Measurements from ENCODE around the gene TRAF2. TPM values are rescaled to one million over a fixed set of nuclear protein-coding genes. Genes with fewer than 3 reads are reported as not detected.
"Not testable (repeated sequence)": the region's sequence is repeated elsewhere in the genome, so short reads cannot be mapped to it uniquely, and the experiment has no call there.

The TRAF2 gene
- polyA plus RNA-seq, 6 donors from 2014 or later, result 13.2 to 29.9 (median 18.4) TPM

GRCh38 chr9:136843801-136844740 is 42.2 kb upstream of the TRAF2 start:
- peak; percentile 60 for DNase-seq
- H3K27ac Mint-ChIP-seq, result peak overlapping the region in 3 of 6 donors; percentile 26 to 88 (median 43)
- peak overlapping the region; percentile 57 to 89 (median 81) for H3K4me3 Mint-ChIP-seq
- H3K27me3 Mint-ChIP-seq, result peaks cover 2 to 22% (median 10%) of the 10 kb centered on the region in 3 donors
- peak; percentile 19 to 27 for ATAC-seq (ENCODE audit: low read depth in 2 of 2)
- peaks cover 15 to 41% (median 21%) of the 10 kb centered on the region in 3 donors for H3K4me1 Mint-ChIP-seq
- H3K36me3 Mint-ChIP-seq, H3K9me3 Mint-ChIP-seq: not testable (repeated sequence)

GRCh38 chr9:136844761-136845464 is 41.4 kb upstream of the TRAF2 start:
- Mint-ChIP-seq H3K27ac (peak overlapping the region in 3 of 6 donors; percentile 57 to 74 (median 74)), H3K9me3 (peaks cover 0 to 2% (median 0%) of the 10 kb centered on the region in 7 donors), H3K27me3 (peaks cover 4 to 22% (median 10%) of the 10 kb centered on the region in 3 donors), H3K4me3 (peak overlapping the region in 5 of 8 donors; percentile 9 to 61 (median 44)), H3K4me1 (peaks cover 17 to 44% (median 20%) of the 10 kb centered on the region in 3 donors), H3K36me3 (peaks cover 0 to 5% of the 10 kb centered on the region in 2 donors)
- DNase-seq, result no peak
- ATAC-seq (ENCODE audit: low read depth in 2 of 2), result no peak

GRCh38 chr9:136845465-136846260 is 40.7 kb upstream of the TRAF2 start:
- Mint-ChIP-seq H3K4me3 (peak overlapping the region in 4 of 8 donors; percentile 9 to 61 (median 51)), H3K27me3 (peaks cover 4 to 22% (median 10%) of the 10 kb centered on the region in 3 donors)

GRCh38 chr9:136846376-136847087 is 39.8 kb upstream of the TRAF2 start:
- peaks cover 0 to 2% (median 0%) of the 10 kb centered on the region in 7 donors for H3K9me3 Mint-ChIP-seq

More at GRCh38 chr9:136845465-136846260, 40.7 kb upstream of the TRAF2 start:
- ATAC-seq (ENCODE audit: low read depth in 2 of 2), result no peak
- H3K27ac Mint-ChIP-seq, result peak overlapping the region in 4 of 6 donors; percentile 57 to 74 (median 73)
- H3K9me3 Mint-ChIP-seq, result peaks cover 0 to 2% (median 0%) of the 10 kb centered on the region in 7 donors
- no peak for DNase-seq
- H3K4me1 Mint-ChIP-seq, result peaks cover 16 to 42% (median 21%) of the 10 kb centered on the region in 3 donors
- no peaks in the 10 kb centered on the region for H3K36me3 Mint-ChIP-seq

DNA sequence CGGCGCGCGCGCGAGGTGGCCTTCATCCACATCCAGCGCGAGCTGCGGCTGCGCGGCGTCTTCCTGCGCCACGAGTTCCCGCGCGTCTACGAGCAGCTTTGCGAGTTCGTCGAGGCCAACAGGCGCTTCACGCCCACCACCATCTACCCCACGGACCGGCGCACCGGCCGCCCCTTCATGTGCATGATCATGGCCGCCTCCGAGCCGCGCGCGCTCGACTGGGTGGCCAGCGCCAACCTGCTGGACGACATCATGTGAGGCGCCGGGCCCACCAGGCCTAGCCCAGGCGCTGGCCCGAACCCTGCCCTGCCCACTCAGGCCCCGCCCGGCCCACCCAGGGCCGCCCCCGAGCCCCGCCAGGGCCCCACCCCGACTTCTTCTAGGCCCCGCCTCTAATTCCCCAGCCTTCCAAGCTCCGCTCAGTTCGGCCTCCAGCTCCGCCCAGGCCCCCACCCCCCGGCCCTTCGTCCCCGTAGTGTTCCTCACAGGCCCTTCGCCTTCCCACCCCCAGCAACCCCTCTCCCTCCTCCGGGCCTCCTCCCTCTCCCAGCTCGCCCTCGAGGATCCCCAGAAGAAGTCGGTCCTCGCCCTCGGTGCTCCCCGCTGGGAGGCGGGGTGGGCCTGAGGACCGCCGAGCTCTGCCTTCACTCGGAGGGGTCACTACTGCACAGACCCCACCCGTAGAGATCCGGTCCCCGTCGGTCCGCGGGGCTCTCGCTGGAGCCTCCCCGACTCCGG is 39.1 kb upstream of the TRAF2 start:
- Mint-ChIP-seq H3K27me3 (peaks cover 4 to 21% (median 10%) of the 10 kb centered on the region in 3 donors), H3K4me3 (peak overlapping the region; percentile 86 to 92 (median 88)), H3K36me3 (no peaks in the 10 kb centered on the region), H3K9me3 (peaks cover 0 to 2% (median 0%) of the 10 kb centered on the region in 7 donors), H3K4me1 (peaks cover 15 to 38% (median 19%) of the 10 kb centered on the region in 3 donors), H3K27ac (peak overlapping the region in 4 of 6 donors; percentile 28 to 94 (median 86))
- DNase-seq (no peak), ATAC-seq (ENCODE audit: low read depth in 2 of 2) (no peak)

More at GRCh38 chr9:136846376-136847087, 39.8 kb upstream of the TRAF2 start:
- DNase-seq, result no peak
- Mint-ChIP-seq H3K27ac (peak overlapping the region in 3 of 6 donors; percentile 72 to 87 (median 78)), H3K36me3 (no peaks in the 10 kb centered on the region), H3K4me3 (peak overlapping the region in 5 of 8 donors; percentile 56 to 89 (median 65)), H3K27me3 (peaks cover 4 to 22% (median 10%) of the 10 kb centered on the region in 3 donors), H3K4me1 (peaks cover 16 to 42% (median 21%) of the 10 kb centered on the region in 3 donors)
- no peak for ATAC-seq (ENCODE audit: low read depth in 2 of 2)

GRCh38 chr9:136847826-136848392 is 38.4 kb upstream of the TRAF2 start:
- peaks cover 12 to 34% (median 17%) of the 10 kb centered on the region in 3 donors for H3K4me1 Mint-ChIP-seq
- peak; percentile 44 for DNase-seq
- peak overlapping the region in 5 of 6 donors; percentile 49 to 94 (median 86) for H3K27ac Mint-ChIP-seq
- H3K9me3 Mint-ChIP-seq, result peaks cover 0 to 2% (median 0%) of the 10 kb centered on the region in 7 donors
- no peak for ATAC-seq (ENCODE audit: low read depth in 2 of 2)
- H3K27me3 Mint-ChIP-seq, result peaks cover 4 to 18% (median 10%) of the 10 kb centered on the region in 3 donors
- peak overlapping the region; percentile 86 to 92 (median 88) for H3K4me3 Mint-ChIP-seq
- H3K36me3 Mint-ChIP-seq, result no peaks in the 10 kb centered on the region

DNA sequence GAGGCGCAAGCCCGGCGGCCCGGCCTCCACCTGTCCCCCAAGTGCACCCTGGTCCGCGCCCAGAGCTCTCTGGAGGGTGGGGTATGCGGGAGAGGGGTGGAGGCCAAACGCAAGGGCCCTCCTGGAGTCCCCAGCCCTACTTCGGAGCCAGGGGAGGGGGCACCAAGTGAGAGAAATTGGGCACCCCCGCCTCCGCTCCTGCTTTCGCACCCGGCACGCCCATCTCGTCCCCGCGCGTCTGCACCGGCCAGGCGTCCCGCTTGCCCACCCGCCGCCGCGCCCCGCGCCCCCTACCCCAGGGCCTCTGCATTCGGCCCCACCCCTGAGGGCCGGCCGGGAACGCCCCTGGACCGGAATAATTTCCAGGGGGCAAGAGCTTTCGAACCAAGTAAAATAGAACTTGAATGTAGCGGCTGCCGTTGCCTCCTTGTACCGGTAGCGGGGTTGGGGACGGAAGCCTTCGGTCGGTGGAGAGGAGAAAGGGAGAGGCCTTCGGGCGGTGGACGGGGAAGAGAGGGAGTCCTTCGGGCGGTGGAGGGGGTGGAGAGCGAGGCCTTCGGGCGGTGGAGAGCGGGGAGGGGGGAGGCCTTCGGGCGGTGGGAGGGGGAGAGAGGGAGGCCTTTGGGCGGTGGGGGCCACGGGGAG is 37.8 kb upstream of the TRAF2 start:
- peaks cover 12 to 31% (median 15%) of the 10 kb centered on the region in 3 donors for H3K4me1 Mint-ChIP-seq
- no peaks in the 10 kb centered on the region for H3K36me3 Mint-ChIP-seq
- ATAC-seq (ENCODE audit: low read depth in 2 of 2) (no peak), DNase-seq (no peak)
- H3K27me3 Mint-ChIP-seq, result peaks cover 4 to 18% (median 10%) of the 10 kb centered on the region in 3 donors
- peaks cover 0 to 2% (median 0%) of the 10 kb centered on the region in 7 donors for H3K9me3 Mint-ChIP-seq
- peak overlapping the region; percentile 87 to 97 (median 92) for H3K4me3 Mint-ChIP-seq
- H3K27ac Mint-ChIP-seq, result peak overlapping the region in 3 of 6 donors; percentile 77 to 86 (median 81)

- Mint-ChIP-seq H3K27me3 (peaks cover 4 to 14% (median 10%) of the 10 kb centered on the region in 3 donors), H3K4me3 (peak within 1 kb of the TSS; percentile 87 to 97 (median 92)), H3K27ac (peak within 1 kb of the TSS; percentile 77 to 96 (median 93)), H3K4me1 (peaks cover 12 to 26% (median 13%) of the 10 kb centered on the region in 3 donors), H3K36me3 (no peaks in the 10 kb centered on the region), H3K9me3 (peaks cover 0 to 2% (median 0%) of the 10 kb centered on the region in 7 donors)
- DNase-seq, result peak; percentile 98
- peak; percentile 94 for ATAC-seq (ENCODE audit: low read depth in 2 of 2)
Observed at GRCh38 chr9:136849038-136849959, 37.0 kb upstream of the TRAF2 start, which contains the start of gene PHPT1. Gene PHPT1, plus strand, starts transcription at chr9:136849409. Its CDS starts 22 bp downstream, at chr9:136849431.

GRCh38 chr9:136849960-136850865 is 36.1 kb upstream of the TRAF2 start:
- ATAC-seq (ENCODE audit: low read depth in 2 of 2) (no peak), DNase-seq (no peak)
- peaks cover 4 to 14% (median 10%) of the 10 kb centered on the region in 3 donors for H3K27me3 Mint-ChIP-seq
- H3K36me3 Mint-ChIP-seq, result no peaks in the 10 kb centered on the region
- H3K9me3 Mint-ChIP-seq, result peaks cover 0 to 2% (median 0%) of the 10 kb centered on the region in 7 donors
- H3K4me1 Mint-ChIP-seq, result peaks cover 12 to 26% (median 13%) of the 10 kb centered on the region in 3 donors
- H3K4me3 Mint-ChIP-seq, result peak overlapping the region; percentile 86 to 97 (median 92)
- H3K27ac Mint-ChIP-seq, result peak overlapping the region in 4 of 6 donors; percentile 83 to 93 (median 89)

All from naive B cell (primary cell).